ENCODE data around the gene EXPH5.

EXPH5 gene

DNA sequence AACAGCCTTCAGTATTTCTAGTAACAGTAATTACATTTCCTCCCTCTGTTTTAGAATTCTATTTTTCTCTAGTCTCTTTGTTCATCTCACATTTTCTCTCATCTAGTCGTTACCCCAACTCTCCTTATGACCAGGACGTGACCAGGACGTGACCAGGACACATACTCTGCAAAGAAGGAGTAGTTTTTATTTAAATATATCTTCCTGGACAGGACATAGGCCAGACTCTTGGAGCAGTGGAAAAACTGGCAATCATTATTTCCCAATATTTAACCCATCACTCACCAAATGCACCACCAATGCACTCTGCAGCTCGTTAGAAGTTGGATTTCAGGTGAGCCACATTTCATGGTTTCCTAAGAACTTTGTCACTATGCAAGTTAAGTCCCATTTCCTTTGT, 55.1 kb downstream of the EXPH5 start:
- TF ChIP-seq, protein P1, sequence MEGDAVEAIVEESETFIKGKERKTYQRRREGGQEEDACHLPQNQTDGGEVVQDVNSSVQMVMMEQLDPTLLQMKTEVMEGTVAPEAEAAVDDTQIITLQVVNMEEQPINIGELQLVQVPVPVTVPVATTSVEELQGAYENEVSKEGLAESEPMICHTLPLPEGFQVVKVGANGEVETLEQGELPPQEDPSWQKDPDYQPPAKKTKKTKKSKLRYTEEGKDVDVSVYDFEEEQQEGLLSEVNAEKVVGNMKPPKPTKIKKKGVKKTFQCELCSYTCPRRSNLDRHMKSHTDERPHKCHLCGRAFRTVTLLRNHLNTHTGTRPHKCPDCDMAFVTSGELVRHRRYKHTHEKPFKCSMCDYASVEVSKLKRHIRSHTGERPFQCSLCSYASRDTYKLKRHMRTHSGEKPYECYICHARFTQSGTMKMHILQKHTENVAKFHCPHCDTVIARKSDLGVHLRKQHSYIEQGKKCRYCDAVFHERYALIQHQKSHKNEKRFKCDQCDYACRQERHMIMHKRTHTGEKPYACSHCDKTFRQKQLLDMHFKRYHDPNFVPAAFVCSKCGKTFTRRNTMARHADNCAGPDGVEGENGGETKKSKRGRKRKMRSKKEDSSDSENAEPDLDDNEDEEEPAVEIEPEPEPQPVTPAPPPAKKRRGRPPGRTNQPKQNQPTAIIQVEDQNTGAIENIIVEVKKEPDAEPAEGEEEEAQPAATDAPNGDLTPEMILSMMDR (IDR thresholded peaks at IDR 0.05), result no peak
- no peaks in the 10 kb centered on the region for H3K36me3 ChIP-seq
- DNase-seq, result no peak
- H3K4me3 ChIP-seq, result no peak overlapping the region
- H3K9me3 ChIP-seq, result no peaks in the 10 kb centered on the region
- no peak overlapping the region for H3K27ac ChIP-seq
- H3K27me3 ChIP-seq, result no peaks in the 10 kb centered on the region
- H3K4me1 ChIP-seq, result no peaks in the 10 kb centered on the region
- intact Hi-C loops (cut with DNase I; ENCODE audit: low total_unique reads), result no loop called here

DNA sequence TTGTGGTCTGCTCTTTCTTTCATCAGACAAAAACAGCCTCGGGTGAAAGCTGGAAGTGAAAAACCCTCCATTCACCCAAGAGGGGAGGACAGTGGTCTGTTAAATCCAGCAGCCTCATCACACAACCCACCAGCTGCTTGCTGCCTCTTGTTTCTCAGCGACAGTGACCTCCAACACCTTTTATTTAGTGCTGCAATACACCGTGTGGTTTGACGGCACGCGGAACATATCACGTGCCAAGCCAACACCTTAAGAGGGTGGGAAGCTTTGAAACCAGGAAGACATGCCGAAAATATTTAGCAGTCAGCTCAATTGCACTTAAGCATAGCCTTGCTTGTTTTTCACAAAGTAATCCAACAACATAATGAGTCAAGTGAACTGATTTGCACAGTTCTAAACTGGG, 55.5 kb downstream of the EXPH5 start:
- intact Hi-C loops (cut with DNase I; ENCODE audit: low total_unique reads), result no loop called here
- Histone ChIP-seq H3K4me3 (no peak overlapping the region), H3K27ac (no peak overlapping the region), H3K36me3 (no peaks in the 10 kb centered on the region), H3K4me1 (no peaks in the 10 kb centered on the region), H3K9me3 (no peaks in the 10 kb centered on the region), H3K27me3 (no peaks in the 10 kb centered on the region)
- DNase-seq, result no peak
- TF ChIP-seq, protein P1 (IDR thresholded peaks at IDR 0.05), result no peak

DNA sequence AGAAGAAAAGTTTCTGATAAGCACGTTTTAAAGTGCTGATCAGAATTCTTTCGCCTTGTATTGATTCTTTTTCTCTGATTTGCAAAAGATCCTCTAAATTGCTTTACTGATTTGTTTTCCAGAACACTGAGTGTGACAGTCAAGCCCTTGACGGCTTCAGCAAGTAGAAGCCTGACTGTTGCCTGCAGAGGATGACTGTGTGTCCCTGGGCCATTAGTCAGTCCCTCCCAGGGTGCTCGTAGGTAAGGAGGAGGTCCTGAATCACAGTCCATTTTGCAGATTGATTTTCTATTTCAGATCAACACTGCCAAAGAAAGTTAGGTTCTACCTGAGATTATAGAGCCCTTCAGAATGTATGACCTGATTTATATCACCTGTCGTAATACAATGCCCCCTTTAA, 56.8 kb downstream of the EXPH5 start:
- DNase-seq, result no peak
- Histone ChIP-seq H3K4me1 (no peaks in the 10 kb centered on the region), H3K4me3 (no peak overlapping the region), H3K27me3 (no peaks in the 10 kb centered on the region), H3K36me3 (no peaks in the 10 kb centered on the region), H3K9me3 (no peaks in the 10 kb centered on the region), H3K27ac (no peak overlapping the region)
- TF ChIP-seq, protein P1 (IDR thresholded peaks at IDR 0.05), result no peak
- intact Hi-C loops (cut with DNase I; ENCODE audit: low total_unique reads), result no loop called here

DNA sequence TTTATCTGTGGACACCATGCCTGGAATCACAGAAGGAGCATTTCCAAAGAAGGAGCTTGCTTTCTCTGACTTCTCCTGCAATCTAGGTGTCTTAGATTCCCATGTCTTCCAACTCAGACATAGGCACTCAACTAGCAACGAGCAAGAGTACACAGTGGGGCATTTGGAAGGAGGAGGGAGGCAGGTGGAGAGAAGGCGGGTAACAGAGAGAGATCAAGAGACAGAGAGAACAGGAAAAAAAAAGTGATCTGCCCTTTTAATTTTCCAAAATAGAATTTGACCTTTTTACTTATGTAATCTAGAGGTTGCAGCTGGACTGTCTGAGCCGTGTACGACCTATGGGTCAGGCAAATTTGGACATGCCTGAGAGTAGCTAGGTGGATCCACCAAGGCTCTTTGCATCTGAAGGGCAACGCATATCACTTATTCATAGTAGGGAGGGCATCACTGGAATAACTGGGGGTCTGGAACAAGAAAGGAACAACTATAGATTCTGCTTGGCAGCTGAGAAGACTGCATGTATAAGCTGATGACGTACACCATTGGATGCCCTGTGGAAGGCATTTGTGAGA, 58.1 kb downstream of the EXPH5 start:
- Histone ChIP-seq H3K4me1 (no peaks in the 10 kb centered on the region), H3K36me3 (no peaks in the 10 kb centered on the region), H3K9me3 (no peaks in the 10 kb centered on the region), H3K27ac (no peak overlapping the region), H3K4me3 (no peak overlapping the region), H3K27me3 (no peaks in the 10 kb centered on the region)
- TF ChIP-seq, protein P1 (IDR thresholded peaks at IDR 0.05), result no peak
- intact Hi-C loops (cut with DNase I; ENCODE audit: low total_unique reads), result no loop called here
- no peak for DNase-seq

DNA sequence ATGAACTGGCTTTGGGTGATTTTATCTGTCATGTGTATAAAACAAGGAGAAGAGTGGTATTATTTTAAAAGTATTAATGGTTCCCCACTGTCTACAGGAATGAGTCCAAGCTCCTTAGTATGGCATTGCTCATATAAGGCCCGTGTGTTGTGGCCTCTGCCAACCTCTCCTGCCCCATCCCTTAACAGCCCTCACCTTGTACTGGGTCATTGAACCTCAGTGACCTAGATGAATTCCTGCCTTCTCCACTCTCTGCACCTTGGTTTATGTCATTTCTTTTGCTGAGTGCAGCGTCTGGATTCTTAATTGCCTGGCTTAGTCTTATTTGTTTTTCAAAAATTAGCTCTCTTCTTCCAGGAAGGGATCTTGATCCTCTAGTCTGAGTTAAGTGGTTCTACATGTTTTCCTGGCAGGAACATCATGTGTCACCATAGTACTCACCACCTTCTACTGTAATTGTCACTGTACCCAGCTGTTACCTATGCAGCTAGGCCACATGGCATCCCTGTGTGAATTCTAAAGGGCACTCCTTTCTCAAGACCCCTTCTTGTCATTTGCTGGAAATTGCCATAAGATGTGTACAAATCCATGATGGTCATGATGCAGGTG, 59.2 kb downstream of the EXPH5 start:
- Histone ChIP-seq H3K4me1 (no peaks in the 10 kb centered on the region), H3K4me3 (no peak overlapping the region), H3K27me3 (no peaks in the 10 kb centered on the region), H3K9me3 (no peaks in the 10 kb centered on the region), H3K27ac (no peak overlapping the region), H3K36me3 (no peaks in the 10 kb centered on the region)
- intact Hi-C loops (cut with DNase I; ENCODE audit: low total_unique reads), result no loop called here
- TF ChIP-seq, protein P1 (IDR thresholded peaks at IDR 0.05), result no peak
- no peak for DNase-seq
